ENCODE results near the gene YWHAE. TPM values are rescaled to one million over a fixed set of nuclear protein-coding genes. Genes with fewer than 3 reads are reported as not detected.
"Not testable (repeated sequence)": the region's sequence is repeated elsewhere in the genome, so short reads cannot be mapped to it uniquely, and the experiment has no call there.

YWHAE gene
- total RNA-seq, 2 experiments from 2014 or later, result 352 to 374 TPM

DNA sequence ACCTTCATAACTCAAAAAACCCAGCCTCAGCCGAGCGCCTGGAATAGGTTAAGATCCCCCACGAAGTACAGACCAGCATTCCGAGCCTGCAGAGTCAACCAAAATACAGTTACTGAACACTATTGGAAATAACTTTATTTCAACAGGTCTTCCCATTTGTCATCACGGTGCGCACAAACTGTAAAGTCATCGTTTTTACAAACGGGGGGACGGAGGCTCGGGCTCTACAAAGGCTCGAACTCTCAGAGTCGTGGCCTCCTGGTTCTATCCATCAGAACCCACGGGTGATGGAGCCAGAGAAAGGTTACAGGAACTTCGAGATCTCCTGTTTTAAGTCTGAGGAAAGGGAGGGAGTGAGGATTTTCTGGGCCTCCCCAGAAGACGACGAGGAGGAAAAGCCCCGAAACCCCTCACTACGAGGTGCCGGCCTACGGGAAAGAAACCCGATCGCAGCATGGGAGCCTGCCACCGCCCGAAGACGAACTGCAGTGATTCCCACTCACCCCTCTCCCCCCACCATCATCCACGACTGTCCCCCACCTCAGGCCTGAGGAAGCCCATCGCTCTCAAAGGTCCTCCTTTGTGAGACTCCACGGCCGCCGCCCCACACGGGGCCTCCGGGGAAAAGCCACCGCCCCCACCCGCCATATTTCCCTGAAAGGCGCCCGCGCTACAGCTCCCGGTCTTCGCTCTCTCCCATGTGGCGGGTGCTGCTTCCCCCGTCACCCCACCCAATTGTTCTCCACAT lies 917 bp downstream of the YWHAE start:
- Mint-ChIP-seq H3K4me1 (peaks cover 37% of the 10 kb centered on the region), H3K27me3 (no peaks in the 10 kb centered on the region), H3K27ac (peak overlapping the region; percentile 89), H3K9me3 (no peaks in the 10 kb centered on the region), H3K4me3 (peak overlapping the region; percentile 94), H3K36me3 (ENCODE audit: low read depth) (peaks cover 33% of the 10 kb centered on the region)
- POLR2A ChIA-PET, result interaction anchor here (0.6 to 3.4 kb wide), 16 partner anchors 9 to 317 kb away, joined by 3 to 28 read pairs (median 7); partner anchors contain the start of genes CRK, INPP5K and RILP
- peak; percentile 29 for DNase-seq
- CTCF ChIA-PET, result interaction anchor here (0.9 to 1.2 kb wide), 2 partner anchors 36 to 116 kb away, joined by 5 to 8 read pairs; no protein-coding TSS in a partner anchor

DNA sequence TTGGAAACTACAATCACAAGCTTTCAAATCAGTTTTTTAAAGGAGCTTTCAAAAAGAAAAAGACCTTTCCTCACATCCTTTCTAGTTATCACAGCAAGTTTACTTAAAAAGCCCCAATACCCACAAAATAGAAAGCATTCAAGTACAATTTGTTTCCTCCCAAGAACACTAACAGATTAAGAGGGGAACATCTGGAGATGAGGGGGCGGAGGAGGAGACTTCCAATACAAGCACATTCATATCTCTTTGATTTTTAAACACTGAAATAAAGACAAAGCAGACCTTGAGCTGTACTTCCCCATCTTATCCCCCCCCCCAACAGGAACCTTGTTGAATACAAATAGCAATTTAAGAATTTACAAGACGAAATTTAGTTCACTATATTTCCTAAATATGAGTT lies 2.0 kb downstream of the YWHAE start:
- ChIA-PET CTCF (interaction anchor here (0.8 to 3.3 kb wide), 4 partner anchors 32 to 271 kb away, joined by 3 to 23 read pairs (median 4); no protein-coding TSS in a partner anchor), POLR2A (interaction anchor here (1.2 to 3.3 kb wide), 8 partner anchors 9 to 118 kb away, joined by 3 to 15 read pairs (median 4); partner anchors contain the start of gene INPP5K)
- no peak for DNase-seq
- Mint-ChIP-seq H3K4me1 (peaks cover 45% of the 10 kb centered on the region), H3K36me3 (ENCODE audit: low read depth) (peaks cover 35% of the 10 kb centered on the region), H3K4me3 (peak overlapping the region; percentile 94), H3K27me3 (no peaks in the 10 kb centered on the region), H3K27ac (peak overlapping the region; percentile 89), H3K9me3 (no peaks in the 10 kb centered on the region)

DNA sequence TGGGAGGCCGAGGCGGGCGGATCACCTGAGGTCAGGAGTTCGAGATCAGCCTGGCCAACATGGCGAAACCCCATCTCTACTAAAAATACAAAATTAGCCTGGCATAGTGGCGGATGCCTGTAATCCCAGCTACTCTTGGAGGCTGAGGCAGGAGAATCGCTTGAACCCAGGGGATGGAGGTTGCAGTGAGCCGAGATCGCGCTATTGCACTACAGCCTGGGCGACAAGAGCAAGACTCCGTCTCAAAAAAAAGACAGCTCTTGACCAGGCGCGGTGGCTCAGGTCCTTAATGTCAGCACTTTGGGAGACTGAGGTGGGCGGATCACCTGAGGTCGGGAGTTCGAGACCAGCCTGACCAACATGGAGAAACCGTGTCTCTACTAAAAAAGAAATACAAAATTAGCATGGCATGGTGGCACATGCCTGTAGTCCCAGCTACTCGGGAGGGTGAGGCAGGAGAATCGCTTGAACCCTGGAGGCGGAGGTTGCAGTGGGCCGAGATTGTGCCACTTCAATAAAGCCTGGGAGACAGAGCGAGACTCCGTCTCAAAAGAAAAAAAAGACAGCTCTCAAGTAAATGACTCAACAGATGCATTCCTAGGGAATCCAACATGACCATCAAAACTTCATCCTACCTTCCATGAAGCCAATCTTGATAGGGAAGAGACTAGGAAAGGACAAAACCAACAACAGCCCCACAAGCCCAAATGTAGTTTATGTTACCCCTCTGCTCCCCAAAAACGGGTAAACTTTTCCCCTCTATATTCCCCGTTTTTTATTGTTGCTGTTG lies 4.0 kb downstream of the YWHAE start:
- ChIA-PET POLR2A (interaction anchor here (1.3 to 3.3 kb wide), 3 partner anchors 26 to 34 kb away, joined by 3 to 15 read pairs (median 13); no protein-coding TSS in a partner anchor), CTCF (interaction anchor here (3.3 kb wide), 1 partner anchor 30 kb away, joined by 23 read pairs; no protein-coding TSS in a partner anchor)
- not testable (repeated sequence) for DNase-seq, H3K27ac Mint-ChIP-seq, H3K9me3 Mint-ChIP-seq, H3K4me3 Mint-ChIP-seq, H3K27me3 Mint-ChIP-seq
- H3K4me1 Mint-ChIP-seq, result peaks cover 58% of the 10 kb centered on the region
- H3K36me3 Mint-ChIP-seq (ENCODE audit: low read depth), result peaks cover 41% of the 10 kb centered on the region

- CTCF ChIA-PET, result interaction anchor here (2.3 to 5.5 kb wide), 2 partner anchors 15 to 26 kb away, joined by 7 to 44 read pairs; no protein-coding TSS in a partner anchor
- Mint-ChIP-seq H3K4me3 (no peak overlapping the region), H3K27ac (no peak overlapping the region), H3K27me3 (no peaks in the 10 kb centered on the region), H3K9me3 (no peaks in the 10 kb centered on the region), H3K36me3 (ENCODE audit: low read depth) (peaks cover 25% of the 10 kb centered on the region), H3K4me1 (peaks cover 63% of the 10 kb centered on the region)
- POLR2A ChIA-PET, result interaction anchor here (1.0 to 4.2 kb wide), 6 partner anchors 9 to 125 kb away, joined by 3 to 21 read pairs (median 3); partner anchors contain the start of genes CRK and YWHAE
- DNase-seq, result no peak
Measured at GRCh38 chr17:1391577-1391976, 8.4 kb downstream of the YWHAE start.

DNA sequence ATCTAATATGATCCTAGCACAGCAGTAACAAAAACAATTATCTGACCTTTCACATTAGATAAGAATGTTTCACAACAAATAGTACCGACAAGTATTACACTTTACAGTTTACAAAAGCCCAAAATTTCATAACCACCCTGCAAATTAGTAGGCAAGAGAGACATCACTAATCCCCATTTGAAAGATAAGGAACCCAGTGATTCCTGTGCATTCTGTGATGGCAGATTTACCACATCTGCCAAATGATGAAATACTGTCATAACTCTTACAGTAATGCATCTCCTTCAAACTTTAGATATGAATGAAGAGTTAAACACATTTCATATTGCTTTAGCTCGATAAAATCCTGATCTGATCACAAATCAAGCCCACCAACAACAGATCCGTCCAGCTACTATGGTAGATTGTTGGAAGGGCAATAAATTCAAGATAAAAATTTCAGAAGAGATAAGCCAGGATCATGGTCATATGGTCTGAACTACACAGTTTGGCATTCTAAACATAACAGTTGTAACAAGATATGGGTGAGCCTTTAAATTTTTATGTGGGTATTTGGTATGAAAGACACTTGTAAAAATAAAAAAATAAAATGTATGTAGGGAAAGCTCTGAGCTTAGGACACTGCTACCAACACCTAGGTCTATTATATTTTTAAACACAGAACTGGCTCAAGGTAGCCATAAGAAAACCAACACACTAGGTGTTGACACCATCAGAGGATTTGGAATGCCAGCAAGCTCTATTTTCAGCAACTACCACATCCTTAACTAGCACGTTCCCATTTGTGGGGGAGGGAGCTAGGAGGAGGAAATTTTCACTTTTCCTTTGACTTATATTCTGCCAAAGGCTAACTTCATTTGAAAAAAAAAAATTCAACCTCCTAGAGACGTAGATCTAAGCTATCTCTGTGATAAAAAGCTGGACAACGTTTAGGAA lies 9.3 kb downstream of the YWHAE start:
- no peak for DNase-seq
- Mint-ChIP-seq H3K27ac (peak overlapping the region; percentile 12), H3K36me3 (ENCODE audit: low read depth) (peaks cover 22% of the 10 kb centered on the region), H3K4me1 (peaks cover 63% of the 10 kb centered on the region), H3K4me3 (no peak overlapping the region), H3K9me3 (no peaks in the 10 kb centered on the region), H3K27me3 (no peaks in the 10 kb centered on the region)
- ChIA-PET CTCF (interaction anchor here (1.0 to 5.5 kb wide), 3 partner anchors 14 to 125 kb away, joined by 3 to 44 read pairs (median 7); partner anchors contain the start of gene INPP5K), POLR2A (interaction anchor here (1.0 to 4.2 kb wide), 7 partner anchors 10 to 126 kb away, joined by 3 to 21 read pairs (median 3); partner anchors contain the start of gene YWHAE)

GRCh38 chr17:1387490-1388227 lies 12.4 kb downstream of the YWHAE start:
- POLR2A ChIA-PET, result interaction anchor here (1.3 kb wide), 1 partner anchor 10 kb away, joined by 4 read pairs; no protein-coding TSS in a partner anchor
- H3K9me3 Mint-ChIP-seq, H3K27me3 Mint-ChIP-seq, DNase-seq, H3K4me3 Mint-ChIP-seq, H3K27ac Mint-ChIP-seq, CTCF ChIA-PET: not testable (repeated sequence)
- Mint-ChIP-seq H3K4me1 (peaks cover 49% of the 10 kb centered on the region), H3K36me3 (ENCODE audit: low read depth) (peaks cover 18% of the 10 kb centered on the region)

GRCh38 chr17:1386675-1387190 lies 13.3 kb downstream of the YWHAE start:
- H3K4me1 Mint-ChIP-seq, result peaks cover 43% of the 10 kb centered on the region
- POLR2A ChIA-PET, result interaction anchor here (1.3 kb wide), 1 partner anchor 11 kb away, joined by 4 read pairs; no protein-coding TSS in a partner anchor

DNA sequence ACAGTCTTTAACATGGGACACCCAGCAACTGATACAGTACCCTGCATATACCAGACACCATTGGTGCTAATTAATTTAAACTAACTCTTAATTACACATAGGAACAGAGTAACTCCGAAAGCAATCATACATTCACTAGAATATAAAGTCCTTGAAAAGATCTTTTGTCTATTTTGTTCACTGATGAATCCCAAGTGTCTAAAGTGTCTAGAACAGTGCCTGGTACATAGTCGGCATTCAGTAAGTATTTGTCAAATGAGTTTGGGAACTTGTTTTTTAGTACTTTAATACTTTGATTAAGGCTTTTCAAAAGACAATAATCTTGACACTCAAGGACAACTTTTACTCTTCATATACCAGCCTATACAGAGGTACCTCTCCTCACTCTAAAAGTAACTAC lies 13.8 kb downstream of the YWHAE start:
- Mint-ChIP-seq H3K27me3 (no peaks in the 10 kb centered on the region), H3K36me3 (ENCODE audit: low read depth) (peaks cover 16% of the 10 kb centered on the region), H3K4me3 (no peak overlapping the region), H3K9me3 (no peaks in the 10 kb centered on the region), H3K4me1 (peaks cover 45% of the 10 kb centered on the region), H3K27ac (no peak overlapping the region)
- POLR2A ChIA-PET, result interaction anchor here (0.9 to 1.3 kb wide), 2 partner anchors 12 to 24 kb away, joined by 4 read pairs; no protein-coding TSS in a partner anchor
- no peak for DNase-seq
- CTCF ChIA-PET, result interaction anchor here (0.6 to 1.8 kb wide), 2 partner anchors 9 to 21 kb away, joined by 3 to 6 read pairs; no protein-coding TSS in a partner anchor

More at GRCh38 chr17:1386675-1387190, 13.3 kb downstream of the YWHAE start:
- CTCF ChIA-PET, result interaction anchor here (1.8 kb wide), 1 partner anchor 22 kb away, joined by 6 read pairs; no protein-coding TSS in a partner anchor
- not testable (repeated sequence) for DNase-seq, H3K4me3 Mint-ChIP-seq, H3K9me3 Mint-ChIP-seq, H3K27ac Mint-ChIP-seq, H3K27me3 Mint-ChIP-seq
- peaks cover 12% of the 10 kb centered on the region for H3K36me3 Mint-ChIP-seq (ENCODE audit: low read depth)

DNA sequence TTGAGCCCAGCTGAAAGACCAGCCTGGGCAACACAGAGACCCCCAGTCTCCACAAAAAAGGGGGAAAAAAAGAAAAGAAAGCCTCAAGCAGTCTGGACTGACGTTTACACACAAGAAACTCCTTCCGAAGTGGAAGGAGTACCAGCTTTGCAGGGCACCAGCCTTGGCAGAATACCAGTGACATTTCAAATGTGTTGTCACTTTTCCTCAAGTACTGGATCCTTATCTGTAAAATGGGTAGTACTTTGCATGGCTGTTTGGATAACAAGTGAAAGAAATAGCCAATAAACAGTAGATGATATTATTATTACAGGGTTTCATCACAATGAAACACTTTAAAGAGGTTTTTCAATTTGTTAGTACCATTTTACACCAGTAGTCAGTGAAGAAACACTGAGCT lies 14.2 kb downstream of the YWHAE start:
- Mint-ChIP-seq H3K4me3 (no peak overlapping the region), H3K36me3 (ENCODE audit: low read depth) (peaks cover 16% of the 10 kb centered on the region), H3K9me3 (no peaks in the 10 kb centered on the region), H3K4me1 (peaks cover 43% of the 10 kb centered on the region), H3K27me3 (no peaks in the 10 kb centered on the region), H3K27ac (no peak overlapping the region)
- ChIA-PET CTCF (interaction anchor here (0.6 to 1.8 kb wide), 2 partner anchors 9 to 21 kb away, joined by 3 to 6 read pairs; no protein-coding TSS in a partner anchor), POLR2A (interaction anchor here (0.9 kb wide), 1 partner anchor 24 kb away, joined by 4 read pairs; no protein-coding TSS in a partner anchor)
- DNase-seq, result no peak

GRCh38 chr17:1384905-1385435 lies 15.1 kb downstream of the YWHAE start:
- Mint-ChIP-seq H3K27me3 (no peaks in the 10 kb centered on the region), H3K36me3 (ENCODE audit: low read depth) (peaks cover 11% of the 10 kb centered on the region), H3K9me3 (no peaks in the 10 kb centered on the region), H3K27ac (no peak overlapping the region), H3K4me1 (peaks cover 45% of the 10 kb centered on the region), H3K4me3 (no peak overlapping the region)
- ChIA-PET CTCF (interaction anchor here (0.6 to 1.8 kb wide), 2 partner anchors 20 to 521 kb away, joined by 3 to 6 read pairs; no protein-coding TSS in a partner anchor), POLR2A (interaction anchor here (0.9 kb wide), 1 partner anchor 23 kb away, joined by 4 read pairs; no protein-coding TSS in a partner anchor)
- DNase-seq, result no peak
